Upper lobe of right lung (tissue), 1 donor: ENCODE data around the gene PSMC3IP. TPM values are rescaled to one million over a fixed set of nuclear protein-coding genes. Genes with fewer than 3 reads are reported as not detected.
"Not testable (repeated sequence)": the region's sequence is repeated elsewhere in the genome, so short reads cannot be mapped to it uniquely, and the experiment has no call there.

Source experiments
- ATAC-seq: fragments of 200-7000 bp; cut with Tn5 transposase; one replicate; pipeline ENCODE4 v1.9.1; 2020; ENCODE audit warnings: mild to moderate bottlenecking, moderate library complexity
- DNase-seq: peaks from one replicate; pipeline ENCODE4 v3.0.0-alpha.2; 2020
- H3K27ac ChIP-seq: fragments of 200-600 bp; one replicate; pipeline ENCODE4 v1.8.0; 2022
- H3K27me3 ChIP-seq: fragments of 200-600 bp; one replicate; pipeline ENCODE4 v1.8.0; 2022; ENCODE audit warnings: mild to moderate bottlenecking
- H3K36me3 ChIP-seq: fragments of 200-600 bp; one replicate; pipeline ENCODE4 v1.8.0; 2022
- H3K4me1 ChIP-seq: fragments of 200-600 bp; one replicate; pipeline ENCODE4 v1.8.0; 2022
- H3K4me3 ChIP-seq: fragments of 200-600 bp; one replicate; pipeline ENCODE4 v1.8.0; 2022; ENCODE audit warnings: mild to moderate bottlenecking
- H3K9me3 ChIP-seq: fragments of 200-600 bp; one replicate; pipeline ENCODE4 v1.8.0; 2022
- CTCF ChIP-seq: fragments of 200-600 bp; IDR thresholded peaks from one replicate; pipeline ENCODE4 v1.8.0; 2022; ENCODE audit warnings: antibody characterized with exemption
- intact Hi-C: fragments of 100-400 bp; cut with DNase I; formaldehyde crosslinking; loops from one replicate; pipeline ENCODE4 v1.11.0; 2022
- long read RNA-seq: library from polyadenylated mRNA; unstranded; transcript quantifications from one replicate; pipeline ENCODE4 v2.0.0, GENCODE V29; 2021
- total RNA-seq: library from RNA; stranded (reverse); fragmentation: NEBNext Ultra II Directional; extraction: Animal tissue kit (Norgen Biotek cat#: 25700); gene quantifications from one replicate; pipeline ENCODE4 v1.2.1, GENCODE V29; 2021
- donor health status: DM: no; HTN: yes; CAD: no; lungs with severe emphysema.

Gene PSMC3IP
- 4.2 TPM for total RNA-seq
- long read RNA-seq, partial matches to known transcripts = 0 of 2 reads
- long read RNA-seq, other reads (novel, unspliced or antisense) = 0 of 2 reads

DNA sequence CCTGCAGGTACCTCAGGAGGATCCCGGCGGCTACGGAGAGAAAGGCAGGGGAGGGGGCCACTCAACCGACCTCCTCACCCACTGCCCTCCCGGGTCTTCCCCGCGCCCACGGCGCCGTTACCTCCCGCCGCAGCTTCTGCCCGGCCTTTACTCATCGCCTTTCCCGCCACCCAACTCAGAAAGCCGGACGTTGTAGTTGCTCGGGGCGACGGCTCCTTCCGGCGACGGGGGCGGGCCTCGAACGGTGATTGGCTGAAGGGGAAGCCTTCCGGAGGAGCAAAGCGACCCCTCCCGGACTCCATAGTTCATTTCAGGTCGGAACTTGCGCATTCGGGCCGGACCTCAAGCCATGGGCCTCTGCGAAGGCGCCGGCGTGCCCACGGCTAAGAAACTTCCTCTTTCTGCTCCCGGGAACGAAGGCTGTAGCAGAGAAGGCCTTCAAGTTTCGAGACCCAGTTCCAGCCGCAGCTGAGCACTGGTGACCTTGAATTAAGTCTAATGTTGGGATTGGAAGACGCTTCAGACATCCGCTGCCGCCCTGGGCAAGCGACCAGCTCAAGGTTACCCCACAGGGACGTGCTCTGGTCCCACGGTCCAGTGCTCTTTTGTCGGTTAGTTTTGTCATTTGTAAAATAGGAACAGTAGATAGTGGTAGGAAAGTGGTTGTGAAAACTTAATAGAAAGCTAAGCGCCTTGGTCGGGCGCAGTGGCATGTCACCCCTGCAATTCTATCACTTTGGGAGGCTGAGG lies at the start of gene PSMC3IP:
Gene PSMC3IP, minus strand, starts transcription at position 198 of the 750 bp plus-strand sequence. Its CDS starts 43 bp downstream, at position 155.
- H3K4me1 ChIP-seq = peaks cover 8% of the 10 kb centered on the region
- no peaks in the 10 kb centered on the region for H3K9me3 ChIP-seq
- peak within 1 kb of the TSS; percentile 86 for H3K27ac ChIP-seq
- H3K27me3 ChIP-seq = no peaks in the 10 kb centered on the region
- intact Hi-C loops = loop anchor here (2.0 kb wide), 1 partner anchor 99 kb away; the partner anchor contains the start of gene PLEKHH3
- peak within 1 kb of the TSS; percentile 62 for H3K4me3 ChIP-seq
- ATAC-seq = peak; percentile 97
- DNase-seq = peak; percentile 98
- H3K36me3 ChIP-seq = peaks cover 59% of the 10 kb centered on the region
- peak; percentile 37 for TF ChIP-seq CTCF

DNA sequence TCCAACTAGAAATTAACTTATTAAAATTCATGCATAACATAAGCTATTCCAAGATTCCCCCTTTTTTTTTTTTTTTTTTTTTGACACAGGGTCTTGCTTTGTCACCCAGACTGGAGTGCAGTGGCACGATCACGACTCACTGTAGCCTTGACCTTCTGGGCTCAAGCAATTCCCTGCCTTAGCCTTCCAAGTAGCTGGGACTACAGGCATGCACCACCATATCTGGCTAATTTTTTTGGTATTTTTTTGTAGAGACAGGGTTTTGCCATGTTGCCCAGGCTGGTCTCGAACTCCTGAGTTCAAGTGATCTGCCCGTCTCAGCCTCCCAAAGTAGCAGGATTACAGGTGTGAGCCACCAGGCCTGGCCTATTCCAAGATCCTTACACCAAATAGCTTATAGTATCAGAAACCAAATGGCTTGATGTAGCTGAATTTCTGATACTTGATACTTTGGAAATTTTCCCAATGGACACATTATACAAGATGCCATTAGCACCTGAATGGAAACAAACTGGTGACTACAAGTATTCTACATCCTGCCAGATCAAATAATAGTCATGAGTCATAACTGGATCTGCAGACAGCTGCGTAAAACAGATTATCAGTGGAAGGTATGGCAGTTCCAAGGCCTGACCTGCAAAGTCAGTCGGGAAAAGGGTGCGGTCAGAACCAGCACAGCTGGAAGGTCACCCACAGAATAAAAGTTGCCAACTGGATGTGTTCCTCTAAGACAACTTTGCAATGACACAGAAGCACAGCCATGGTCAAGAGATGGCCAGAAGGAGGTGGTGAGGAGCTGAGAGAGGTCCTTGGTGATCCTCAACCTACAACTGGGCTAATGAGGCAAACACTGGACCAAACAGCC lies 46.4 kb upstream of the PSMC3IP start:
- no peaks in the 10 kb centered on the region for H3K27me3 ChIP-seq
- peak; percentile 47 for ATAC-seq
- H3K9me3 ChIP-seq = no peaks in the 10 kb centered on the region
- no peak for TF ChIP-seq CTCF
- H3K27ac ChIP-seq = no peak overlapping the region
- H3K36me3 ChIP-seq = no peaks in the 10 kb centered on the region
- H3K4me3 ChIP-seq = no peak overlapping the region
- H3K4me1 ChIP-seq = peaks cover 2% of the 10 kb centered on the region
- intact Hi-C loops = no loop called here
- no peak for DNase-seq

GRCh38 chr17:42623271-42623670 lies 45.7 kb upstream of the PSMC3IP start:
- intact Hi-C loops = no loop called here
- no peak overlapping the region for H3K27ac ChIP-seq
- no peaks in the 10 kb centered on the region for H3K36me3 ChIP-seq
- H3K9me3 ChIP-seq = no peaks in the 10 kb centered on the region
- TF ChIP-seq CTCF = no peak
- no peak overlapping the region for H3K4me3 ChIP-seq
- H3K4me1 ChIP-seq = peaks cover 9% of the 10 kb centered on the region
- no peaks in the 10 kb centered on the region for H3K27me3 ChIP-seq
- peak; percentile 8 for DNase-seq
- no peak for ATAC-seq

DNA sequence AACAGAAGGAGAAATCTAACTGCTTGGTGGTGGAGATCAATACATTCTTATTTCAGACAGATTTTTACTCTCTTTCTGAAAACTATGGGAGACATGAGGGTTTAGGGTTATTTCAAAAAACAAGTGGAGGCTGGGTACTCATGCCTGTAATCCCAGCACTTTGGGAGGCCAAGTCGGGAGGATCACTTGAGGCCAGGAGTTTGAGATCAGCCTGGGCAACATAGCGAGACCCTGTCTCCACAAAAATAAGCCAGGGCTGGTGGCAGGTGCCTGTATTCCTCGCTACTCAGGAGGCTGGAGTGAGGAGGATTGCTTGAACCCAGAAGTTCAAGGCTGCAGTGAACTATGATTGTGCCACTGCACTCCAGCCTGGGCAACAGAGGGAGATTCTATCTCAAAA lies 44.5 kb upstream of the PSMC3IP start:
- H3K27ac ChIP-seq, H3K36me3 ChIP-seq, ATAC-seq, DNase-seq, H3K27me3 ChIP-seq, H3K9me3 ChIP-seq, intact Hi-C loops, H3K4me3 ChIP-seq: not testable (repeated sequence)
- H3K4me1 ChIP-seq = peaks cover 11% of the 10 kb centered on the region

GRCh38 chr17:42618442-42619150 lies 41.1 kb upstream of the PSMC3IP start:
- Histone ChIP-seq H3K4me1 (peaks cover 11% of the 10 kb centered on the region), H3K9me3 (no peaks in the 10 kb centered on the region), H3K27ac (no peak overlapping the region), H3K4me3 (no peak overlapping the region), H3K27me3 (no peaks in the 10 kb centered on the region), H3K36me3 (peaks cover 17% of the 10 kb centered on the region)
- intact Hi-C loops = no loop called here
- DNase-seq (no peak), ATAC-seq (peak; percentile 82)
- TF ChIP-seq CTCF = peak; percentile 14
